Natural killer cell (primary cell): ENCODE measurements around the gene ATRNL1. TPM values are rescaled to one million over a fixed set of nuclear protein-coding genes. Genes with fewer than 3 reads are reported as not detected.
"Not testable (repeated sequence)": the region's sequence is repeated elsewhere in the genome, so short reads cannot be mapped to it uniquely, and the experiment has no call there.

ENCODE experiments used
- ATAC-seq, 3 donors: fragments of 150-1000 bp in 2 of 3; fragments of 200-7000 bp in 1 of 3; cut with Tn5 transposase; 1 replicate in 1 of 3; 2 replicates in 2 of 3; pipeline ENCODE4 v1.10.0; 2021; ENCODE audit warnings: mild to moderate bottlenecking in 2 of 3, moderate library complexity in 2 of 3
- DNase-seq, 2 donors: peaks; one replicate each; pipeline versions ENCODE4 v3.0.0 to v3.0.0-alpha.2; 2013 to 2021; ENCODE audit warnings: mixed read lengths in 1 of 2
- H3K27ac ChIP-seq: one replicate; pipeline ENCODE4 v1.5.1; 2013; ENCODE audit warnings: mild to moderate bottlenecking, low read length
- H3K27me3 ChIP-seq: one replicate; pipeline ENCODE4 v1.6.1; 2013; ENCODE audit warnings: low read length; ENCODE audit not compliant: control insufficient read depth, insufficient read depth
- H3K36me3 ChIP-seq: one replicate; pipeline ENCODE4 v1.6.1; 2013; ENCODE audit warnings: low read length; ENCODE audit not compliant: control insufficient read depth, insufficient read depth
- H3K4me1 ChIP-seq: one replicate; pipeline ENCODE4 v1.6.1; 2013; ENCODE audit warnings: low read length; ENCODE audit not compliant: control insufficient read depth, insufficient read depth
- H3K4me3 ChIP-seq: one replicate; pipeline ENCODE4 v1.5.1; 2013; ENCODE audit warnings: low read length
- H3K9me3 ChIP-seq: one replicate; pipeline ENCODE4 v1.6.1; 2013; ENCODE audit warnings: low read length; ENCODE audit not compliant: control insufficient read depth, insufficient read depth
- H3K27ac Mint-ChIP-seq, 2 donors: one replicate each; pipeline ENCODE4 v1.8.0; 2022; ENCODE audit warnings: mild to moderate bottlenecking in 2 of 2, mixed read lengths in 2 of 2, moderate library complexity in 1 of 2
- H3K27me3 Mint-ChIP-seq, 2 donors: one replicate each; pipeline ENCODE4 v1.8.0; 2022; ENCODE audit warnings: low read depth in 2 of 2, mixed read lengths in 2 of 2
- H3K36me3 Mint-ChIP-seq: one replicate; pipeline ENCODE4 v1.8.0; 2022; ENCODE audit warnings: mixed read lengths
- H3K4me1 Mint-ChIP-seq, 2 donors: one replicate each; pipeline ENCODE4 v1.8.0; 2022; ENCODE audit warnings: mixed read lengths in 2 of 2
- H3K4me3 Mint-ChIP-seq: one replicate; pipeline ENCODE4 v1.8.0; 2022; ENCODE audit warnings: mild to moderate bottlenecking, moderate library complexity, mixed read lengths
- H3K9me3 Mint-ChIP-seq, 2 donors: one replicate each; pipeline ENCODE4 v1.8.0; 2022; ENCODE audit warnings: mixed read lengths in 2 of 2
- WGBS: methylation state at CpG from one replicate; pipeline ENCODE4 v1.1.7; 2013; ENCODE audit warnings: missing lambda C conversion rate; ENCODE audit not compliant: insufficient coverage; 5-methylcytosine and 5-hydroxymethylcytosine counted together
- intact Hi-C: fragments of 100-400 bp; cut with micrococcal nuclease; formaldehyde crosslinking; loops from one replicate; pipeline ENCODE4 v1.14.2; 2022
- total RNA-seq, 4 donors: library from RNA; stranded (reverse); fragments of 120-200 nt in 1 of 4; gene quantifications; one replicate each; pipeline versions ENCODE4 v1.2.3 to v1.2.4, GENCODE V29; 2013 to 2022
- TF ChIP-seq, protein P1 (sequence below): fragments of 200-600 bp; IDR thresholded peaks from one replicate; pipeline ENCODE4 v1.8.0; 2022; ENCODE audit warnings: antibody characterized with exemption

The ATRNL1 gene
- total RNA-seq, 3 donors from 2014 or later (not counting 1 experiment from before 2014, with no cell fraction given) = not detected

- Histone ChIP-seq H3K4me1 (no peaks in the 10 kb centered on the region), H3K27ac (no peak overlapping the region), H3K4me3 (no peak overlapping the region), H3K36me3 (no peaks in the 10 kb centered on the region), H3K9me3 (peaks cover 6% of the 10 kb centered on the region), H3K27me3 (no peaks in the 10 kb centered on the region)
- Mint-ChIP-seq H3K4me1 (no peaks in the 10 kb centered on the region), H3K27me3 (no peaks in the 10 kb centered on the region), H3K27ac (no peak overlapping the region), H3K9me3 (peaks cover 15% of the 10 kb centered on the region in 2 donors), H3K36me3 (no peaks in the 10 kb centered on the region), H3K4me3 (no peak overlapping the region)
- DNase-seq (no peak), ATAC-seq (no peak)
- TF ChIP-seq, protein P1, sequence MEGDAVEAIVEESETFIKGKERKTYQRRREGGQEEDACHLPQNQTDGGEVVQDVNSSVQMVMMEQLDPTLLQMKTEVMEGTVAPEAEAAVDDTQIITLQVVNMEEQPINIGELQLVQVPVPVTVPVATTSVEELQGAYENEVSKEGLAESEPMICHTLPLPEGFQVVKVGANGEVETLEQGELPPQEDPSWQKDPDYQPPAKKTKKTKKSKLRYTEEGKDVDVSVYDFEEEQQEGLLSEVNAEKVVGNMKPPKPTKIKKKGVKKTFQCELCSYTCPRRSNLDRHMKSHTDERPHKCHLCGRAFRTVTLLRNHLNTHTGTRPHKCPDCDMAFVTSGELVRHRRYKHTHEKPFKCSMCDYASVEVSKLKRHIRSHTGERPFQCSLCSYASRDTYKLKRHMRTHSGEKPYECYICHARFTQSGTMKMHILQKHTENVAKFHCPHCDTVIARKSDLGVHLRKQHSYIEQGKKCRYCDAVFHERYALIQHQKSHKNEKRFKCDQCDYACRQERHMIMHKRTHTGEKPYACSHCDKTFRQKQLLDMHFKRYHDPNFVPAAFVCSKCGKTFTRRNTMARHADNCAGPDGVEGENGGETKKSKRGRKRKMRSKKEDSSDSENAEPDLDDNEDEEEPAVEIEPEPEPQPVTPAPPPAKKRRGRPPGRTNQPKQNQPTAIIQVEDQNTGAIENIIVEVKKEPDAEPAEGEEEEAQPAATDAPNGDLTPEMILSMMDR = no peak
- 70% methylated on average over 5 of the region's 5 CpGs for WGBS
- intact Hi-C loops = no loop called here
Measured at GRCh38 chr10:115295213-115295805, 202.1 kb downstream of the ATRNL1 start.

DNA sequence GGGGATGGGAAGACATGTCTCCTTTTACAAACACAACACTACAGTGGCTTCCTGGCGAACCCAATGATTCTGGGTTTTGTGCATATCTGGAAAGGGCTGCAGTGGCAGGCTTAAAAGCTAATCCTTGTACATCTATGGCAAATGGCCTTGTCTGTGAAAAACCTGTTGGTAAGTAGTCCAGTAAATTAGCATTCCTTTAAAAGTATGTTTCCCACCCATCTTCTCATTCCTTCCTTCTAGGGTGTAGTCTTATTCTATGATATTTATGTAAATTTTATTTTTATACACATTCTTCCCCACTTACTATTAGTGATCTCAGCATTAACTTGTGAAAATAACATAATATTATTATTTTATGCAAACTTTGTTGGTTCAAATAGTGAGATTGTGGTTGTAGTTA, 206.9 kb downstream of the ATRNL1 start:
- ATAC-seq (no peak), DNase-seq (no peak)
- TF ChIP-seq, protein P1 = no peak
- Histone ChIP-seq H3K9me3 (peaks cover 4% of the 10 kb centered on the region), H3K27ac (no peak overlapping the region), H3K36me3 (no peaks in the 10 kb centered on the region), H3K27me3 (no peaks in the 10 kb centered on the region), H3K4me1 (no peaks in the 10 kb centered on the region), H3K4me3 (no peak overlapping the region)
- intact Hi-C loops = no loop called here
- H3K4me3 Mint-ChIP-seq = no peak overlapping the region
- H3K27me3 Mint-ChIP-seq = no peaks in the 10 kb centered on the region
- no peaks in the 10 kb centered on the region for H3K4me1 Mint-ChIP-seq
- no peaks in the 10 kb centered on the region for H3K36me3 Mint-ChIP-seq
- peaks cover 2 to 9% of the 10 kb centered on the region in 2 donors for H3K9me3 Mint-ChIP-seq
- WGBS = no CpG with 5 or more reads among the region's 1 CpG
- H3K27ac Mint-ChIP-seq = no peak overlapping the region

DNA sequence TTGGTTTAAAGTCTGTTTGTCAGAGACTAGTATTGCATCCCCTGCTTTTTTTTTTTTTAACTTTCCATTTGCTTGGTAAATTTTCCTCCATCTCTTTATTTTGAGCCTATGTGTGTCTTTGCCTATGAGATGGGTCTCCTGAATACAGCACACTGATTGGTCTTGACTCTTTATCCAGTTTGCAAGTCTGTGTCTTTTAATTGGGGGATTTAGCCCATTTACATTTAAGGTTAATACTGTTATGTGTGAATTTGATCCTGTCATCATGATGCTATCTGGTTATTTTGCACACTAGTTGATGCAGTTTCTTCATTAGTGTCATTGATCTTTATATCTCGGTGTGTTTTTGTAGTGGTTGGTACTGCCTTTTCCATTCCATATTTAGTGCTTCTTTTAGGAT, 226.5 kb downstream of the ATRNL1 start:
- H3K9me3 ChIP-seq, H3K36me3 ChIP-seq, H3K4me1 Mint-ChIP-seq, H3K27ac ChIP-seq, H3K4me3 ChIP-seq, H3K4me3 Mint-ChIP-seq, DNase-seq, H3K27me3 ChIP-seq, H3K27me3 Mint-ChIP-seq, ATAC-seq, intact Hi-C loops, H3K4me1 ChIP-seq, H3K27ac Mint-ChIP-seq: not testable (repeated sequence)
- Mint-ChIP-seq H3K9me3 (peaks cover 23 to 24% of the 10 kb centered on the region in 2 donors), H3K36me3 (peaks cover 27% of the 10 kb centered on the region)
- WGBS = 100% methylated on average over 1 of the region's 1 CpG

DNA sequence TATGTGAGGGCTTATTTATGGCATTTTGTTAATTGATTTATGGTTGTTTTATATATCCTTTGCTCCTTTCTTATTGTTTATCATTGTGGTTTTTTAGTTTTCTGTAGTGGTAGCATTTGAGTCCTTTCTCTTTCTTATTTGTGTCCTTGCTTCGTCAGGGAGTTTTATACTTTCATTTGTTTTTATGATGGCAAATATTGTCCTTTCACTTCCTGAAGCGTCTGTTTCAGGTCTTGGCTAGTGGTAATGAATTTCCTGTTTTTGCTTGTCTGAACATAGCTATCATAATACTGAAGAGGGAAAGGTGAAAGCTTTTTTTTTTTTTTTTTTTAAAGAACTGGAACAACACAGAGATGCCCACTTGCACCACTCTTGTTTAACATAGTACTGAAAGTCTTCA, 228.2 kb downstream of the ATRNL1 start:
- ATAC-seq = no peak
- Mint-ChIP-seq H3K9me3 (peaks cover 22 to 23% of the 10 kb centered on the region in 2 donors), H3K36me3 (peaks cover 27% of the 10 kb centered on the region), H3K4me3 (no peak overlapping the region), H3K27me3 (no peaks in the 10 kb centered on the region), H3K4me1 (no peaks in the 10 kb centered on the region), H3K27ac (no peak overlapping the region)
- Histone ChIP-seq H3K27ac (no peak overlapping the region), H3K4me1 (no peaks in the 10 kb centered on the region), H3K27me3 (no peaks in the 10 kb centered on the region), H3K9me3 (peaks cover 4% of the 10 kb centered on the region), H3K4me3 (no peak overlapping the region), H3K36me3 (no peaks in the 10 kb centered on the region)
- intact Hi-C loops = no loop called here
- TF ChIP-seq, protein P1 = no peak
- WGBS = 14% methylated on average over 1 of the region's 2 CpGs
- no peak for DNase-seq
